EH (cell line): Measurements from ENCODE around the gene ABHD15.
A peak's percentile ranks its signal among the peaks of the same experiment; 100 is the strongest.

ENCODE experiments used
- DNase-seq: peaks from one replicate; pipeline ENCODE4 v3.0.0-alpha.2; 2015; ENCODE audit warnings: low read depth

The ABHD15 gene

DNA sequence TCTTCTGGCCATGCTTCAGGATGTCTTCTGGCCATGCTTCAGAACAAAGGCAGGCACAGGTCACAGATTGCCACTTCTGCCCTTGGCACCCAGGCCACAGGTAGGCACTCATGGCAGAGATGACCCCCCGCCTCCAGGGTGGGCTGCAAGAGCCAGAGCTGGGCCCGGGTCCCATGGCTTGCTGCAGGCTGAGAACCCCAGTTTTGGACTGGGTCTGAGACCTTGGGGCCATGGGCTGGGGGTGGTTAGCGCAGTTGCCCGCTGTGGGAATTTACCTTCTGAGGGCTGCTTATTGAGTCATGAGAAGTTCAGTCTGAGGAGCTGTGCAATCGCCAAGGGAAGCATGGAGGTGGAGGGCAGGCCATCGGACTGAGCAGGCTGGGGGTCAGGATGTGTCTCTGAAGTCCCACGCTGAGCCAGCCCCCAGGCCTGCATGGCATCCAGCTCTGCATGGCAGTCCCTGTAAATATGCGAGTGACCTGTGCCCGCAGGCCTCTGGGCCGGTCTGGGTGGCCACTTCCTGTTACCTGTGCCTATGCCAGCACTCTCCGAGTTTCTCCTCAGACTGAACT, 27.8 kb upstream of the ABHD15 start:
- DNase-seq, result no peak

DNA sequence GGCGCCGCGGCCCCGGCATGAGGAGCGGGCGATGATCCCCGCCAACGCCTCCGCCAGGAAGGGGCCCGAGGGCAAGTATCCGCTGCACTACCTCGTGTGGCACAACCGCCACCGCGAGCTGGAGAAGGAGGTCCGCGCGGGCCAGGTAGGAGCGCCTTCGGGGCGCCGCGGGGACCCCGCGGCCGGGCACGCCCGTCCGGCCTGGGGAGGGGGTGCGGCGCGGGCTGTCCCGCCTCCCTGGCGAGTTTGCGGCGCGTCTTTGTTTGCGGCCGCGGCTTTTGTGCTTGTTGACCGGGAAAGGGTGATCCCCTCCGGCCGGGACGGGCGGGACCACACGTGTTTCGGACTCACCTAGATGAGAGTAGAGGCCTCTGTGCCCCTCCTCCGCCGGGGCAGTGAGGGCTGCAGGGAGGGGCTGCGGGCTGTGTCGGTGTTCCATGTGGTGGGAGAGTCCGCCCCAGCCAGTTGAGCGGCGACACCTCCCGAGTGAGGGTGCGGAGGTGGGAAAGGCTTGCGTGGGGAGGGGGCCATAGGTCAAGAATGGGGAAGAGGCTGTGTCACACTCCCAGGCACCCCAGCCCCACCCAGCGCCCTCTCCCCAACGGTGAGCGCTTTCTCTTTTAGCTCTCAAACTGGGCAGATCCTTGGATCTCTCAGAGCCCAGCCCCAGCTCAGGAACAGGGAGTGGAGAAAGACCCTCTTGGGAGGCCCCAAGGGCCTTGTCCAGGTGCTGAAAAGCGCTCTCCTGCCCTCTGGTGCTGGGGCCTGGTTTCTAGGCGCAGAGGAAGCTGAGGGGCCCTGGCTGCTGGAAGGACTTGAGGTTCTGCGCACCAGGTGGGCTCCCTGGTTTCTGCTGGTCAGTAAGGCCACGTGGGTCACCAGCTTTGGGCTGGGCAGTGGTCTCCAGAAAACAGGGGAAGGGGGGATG, 27.0 kb upstream of the ABHD15 start:
- DNase-seq, result peak; percentile 37

DNA sequence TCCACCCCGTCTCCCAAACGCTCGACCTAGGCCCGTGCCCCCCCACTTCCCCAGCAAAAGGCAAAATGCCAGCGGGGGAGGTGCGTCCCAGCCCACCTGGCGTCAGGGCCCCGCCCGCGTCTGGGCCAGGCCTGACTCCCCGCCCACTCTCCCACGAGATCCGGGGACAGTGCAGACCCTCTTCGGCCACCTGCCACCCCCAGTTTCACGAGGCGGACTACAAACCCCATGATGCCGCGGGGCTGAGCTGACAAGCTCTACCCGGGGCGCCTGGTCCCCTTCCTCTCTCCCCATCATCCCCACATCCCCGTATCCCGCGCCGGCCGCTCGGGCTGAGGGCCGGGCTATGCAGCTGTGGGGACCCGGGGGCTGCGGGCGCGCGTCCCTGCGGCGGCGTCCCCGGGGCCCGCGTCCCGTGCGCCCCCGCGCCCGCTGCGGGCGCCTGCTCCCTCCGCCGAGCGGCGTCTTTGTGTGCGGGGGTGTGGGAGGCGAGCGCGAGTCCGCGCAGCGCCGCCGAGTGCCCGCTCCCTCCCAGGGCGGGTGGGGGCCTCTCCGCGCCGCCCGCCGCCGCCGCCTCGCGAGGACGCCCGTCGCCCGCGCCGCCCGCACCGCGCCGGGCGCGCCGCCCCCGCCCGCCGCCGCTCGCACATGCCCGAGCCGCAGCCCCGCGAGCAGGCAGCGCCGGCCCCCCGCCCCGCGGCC, 26.2 kb upstream of the ABHD15 start, which contains the start of gene ANKRD13B:
ANKRD13B (plus strand) TSS at position 283 of the 702 bp plus-strand sequence. CDS start 490 bp downstream, outside the sequence.
- peak; percentile 30 for DNase-seq

DNA sequence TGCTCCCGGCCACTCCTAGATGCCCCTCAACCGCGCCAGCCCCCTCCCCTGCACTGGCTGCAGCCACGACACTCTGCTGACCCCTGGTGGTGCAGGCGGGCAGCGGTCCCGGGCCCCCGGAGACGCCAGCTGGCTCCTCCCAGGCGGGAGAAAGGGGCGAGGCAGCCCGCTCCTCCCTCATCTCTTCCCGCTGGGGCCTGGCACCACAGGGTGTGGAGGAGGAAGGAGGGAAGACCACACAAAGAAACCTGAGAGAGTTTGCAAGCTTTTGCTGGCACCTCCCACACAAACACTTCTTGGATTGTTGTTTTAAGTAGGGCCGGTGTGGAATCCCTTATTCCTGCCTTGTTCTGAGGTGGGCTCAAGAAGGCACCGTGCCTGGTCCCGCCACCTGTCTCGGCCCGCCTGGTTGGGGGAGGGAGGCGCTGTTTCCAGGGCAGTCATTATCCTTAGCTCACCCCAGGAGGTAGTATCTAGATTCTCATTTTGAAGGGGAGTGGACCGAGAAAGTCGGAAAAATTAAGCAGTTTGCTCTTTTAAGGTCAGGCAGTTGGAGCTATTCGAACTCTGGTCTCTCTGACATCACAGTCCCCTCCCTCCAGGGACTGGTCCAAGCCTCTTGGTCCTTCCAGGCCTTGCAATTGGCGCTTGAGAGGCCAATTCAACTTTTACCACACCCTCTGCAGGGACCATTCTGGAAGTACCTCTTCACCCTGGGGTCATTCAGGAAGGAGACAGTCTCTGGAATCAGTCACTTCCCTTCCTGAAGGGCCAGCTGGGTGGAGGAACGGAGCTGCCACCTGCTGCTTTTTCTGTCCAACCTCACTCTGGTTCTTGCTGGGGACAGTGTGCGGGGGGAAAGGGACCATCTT, 25.1 kb upstream of the ABHD15 start:
- DNase-seq, result peak; percentile 79

DNA sequence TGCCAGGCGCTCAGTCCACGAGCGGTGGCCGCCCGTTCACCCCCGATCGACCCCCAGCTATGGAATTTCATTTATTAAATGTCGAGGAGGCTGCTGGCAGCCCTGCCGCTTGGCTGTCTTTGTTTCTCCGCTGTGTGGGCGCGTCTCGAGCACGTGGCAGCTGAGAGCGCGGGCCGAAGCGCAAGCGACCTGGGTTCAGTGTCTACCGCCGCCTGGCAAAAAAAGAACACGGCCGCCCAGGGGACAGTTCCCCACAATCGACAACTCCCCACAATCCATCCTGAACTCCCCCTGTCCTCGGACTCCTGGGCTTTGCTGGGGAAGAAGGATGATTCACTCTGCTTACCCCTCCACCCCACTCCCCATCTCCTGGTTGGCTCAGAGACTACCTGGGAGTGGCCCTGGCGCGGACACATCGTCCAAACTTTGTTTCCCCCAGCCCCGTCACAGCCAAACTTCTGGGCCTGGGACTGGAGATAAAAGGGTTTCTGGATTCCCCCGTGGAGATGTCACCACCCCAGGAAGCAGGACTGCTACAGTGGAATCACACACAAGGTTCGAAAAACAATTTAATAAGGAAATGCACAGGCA, 24.4 kb upstream of the ABHD15 start:
- peak; percentile 58 for DNase-seq

DNA sequence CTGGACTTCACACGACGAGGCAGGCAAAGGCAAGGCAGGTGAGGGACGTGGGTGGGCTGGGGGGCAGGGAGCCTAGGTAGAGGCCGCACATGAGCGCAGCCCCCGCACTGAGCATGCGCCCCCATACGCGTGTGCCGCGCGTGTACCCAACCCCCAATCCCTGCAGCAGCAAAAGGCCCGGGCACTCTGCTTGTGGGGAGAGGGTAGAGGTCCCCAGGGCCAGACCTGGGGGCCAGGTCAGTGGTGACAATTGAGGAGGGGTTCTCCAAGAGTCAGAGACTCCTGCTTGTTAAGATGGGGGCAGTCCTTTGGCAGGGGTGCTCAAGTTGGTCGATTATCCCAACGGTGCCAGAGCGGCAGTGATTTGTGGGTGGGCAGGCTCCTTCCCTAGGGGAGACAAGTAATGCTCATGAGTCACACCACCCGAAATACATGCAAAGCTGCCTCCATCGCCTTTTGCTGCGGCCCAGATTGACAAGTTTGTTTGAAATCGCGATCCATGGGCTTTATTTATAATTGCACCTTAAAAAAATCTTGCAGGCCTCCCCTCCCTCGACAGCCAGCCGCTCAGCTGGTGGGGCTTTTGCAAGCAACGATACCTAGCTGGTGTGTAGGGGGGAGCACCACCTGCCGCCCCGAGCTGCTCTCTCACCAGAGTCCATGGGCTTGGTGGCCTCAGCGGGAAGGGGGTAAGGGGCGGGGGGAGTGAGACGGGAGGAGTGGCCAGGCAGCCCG, 23.7 kb upstream of the ABHD15 start:
- peak; percentile 64 for DNase-seq

DNA sequence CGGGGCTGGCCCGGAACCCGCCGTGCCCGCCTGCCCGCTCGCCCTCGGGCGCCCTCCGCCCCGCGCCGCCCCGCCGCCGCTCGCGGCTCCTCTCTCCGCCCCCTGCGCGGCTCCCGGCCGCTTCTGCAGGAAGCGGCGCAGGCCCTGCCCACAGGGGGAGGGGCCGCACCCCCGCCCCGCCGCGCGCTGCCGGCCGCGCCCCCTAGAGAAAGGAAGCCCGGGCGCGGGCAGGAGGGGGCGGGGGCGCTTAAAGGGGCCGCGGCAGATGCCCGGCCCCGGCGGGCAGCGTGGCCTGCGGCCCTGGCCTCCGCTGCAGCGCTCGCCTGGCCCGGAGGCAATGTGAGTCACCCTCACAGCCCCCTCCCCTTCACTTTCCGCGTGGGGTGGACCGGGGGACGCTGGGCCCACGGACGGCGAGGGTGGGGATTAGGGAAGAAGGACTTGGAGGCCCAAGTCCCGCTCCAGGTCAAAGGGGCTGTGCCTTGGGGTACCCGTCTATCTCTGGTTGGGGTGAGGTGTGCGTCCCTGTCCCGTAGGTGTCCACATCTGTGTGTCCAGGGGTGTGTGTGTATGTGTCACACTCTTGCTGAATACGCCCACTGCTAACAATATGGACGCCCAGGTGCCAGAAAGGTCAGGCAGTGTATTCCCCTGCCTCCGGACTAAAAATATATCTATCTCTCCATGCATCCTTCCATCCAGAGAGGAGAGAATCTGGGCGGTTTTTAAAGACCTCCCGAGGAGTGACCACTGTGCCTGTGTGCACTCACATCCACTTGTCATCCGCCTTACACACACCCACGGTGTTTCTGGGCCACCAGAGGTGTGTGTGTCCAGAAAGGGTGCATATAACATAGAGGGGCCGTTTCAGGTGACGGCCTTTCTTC, 22.9 kb upstream of the ABHD15 start, which contains the start of gene GIT1:
GIT1 (minus strand) TSS at position 125 of the 887 bp plus-strand sequence. CDS start 270 bp downstream, outside the sequence.
- peak; percentile 87 for DNase-seq

DNA sequence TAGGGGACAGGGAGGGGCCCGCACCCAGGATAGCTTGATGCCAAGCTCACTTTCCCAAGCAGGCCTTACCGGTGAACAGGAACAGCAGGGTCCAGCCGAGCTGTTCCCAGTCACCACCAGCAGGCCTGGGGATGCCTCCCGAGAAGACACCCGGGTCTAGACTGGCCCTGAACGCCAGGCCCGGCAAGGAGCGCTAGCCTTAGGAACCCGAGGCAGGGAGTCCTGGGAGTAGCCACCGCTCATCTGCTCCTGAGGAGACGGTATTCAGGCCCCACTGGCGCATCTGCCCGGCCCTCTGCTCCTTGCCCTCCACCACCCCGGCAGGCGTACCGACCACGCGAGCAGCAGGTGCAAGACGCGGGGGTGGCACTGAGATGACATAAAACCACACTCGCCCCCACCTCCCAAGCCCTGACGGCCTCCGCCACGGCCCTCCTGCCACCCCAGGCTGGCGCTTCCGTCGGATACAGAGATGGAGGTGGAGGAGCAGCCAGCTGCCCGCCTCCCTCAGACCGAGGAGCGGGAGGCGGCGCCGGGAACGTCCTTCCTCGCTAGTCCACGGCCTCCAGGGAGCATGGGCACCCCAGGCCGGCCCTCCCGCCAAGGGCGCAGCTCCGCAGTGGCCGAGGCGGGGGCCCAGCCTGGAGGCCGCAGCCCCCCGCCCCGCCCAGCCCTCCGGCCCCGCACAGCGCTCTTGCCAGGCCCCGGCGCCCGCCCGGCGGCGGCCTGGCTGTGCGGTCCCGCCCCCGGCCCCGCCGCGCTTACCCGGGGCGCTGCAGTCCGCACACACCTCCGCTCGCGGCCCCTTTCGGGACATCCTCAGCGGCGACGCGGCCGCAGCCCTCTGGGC, 21.9 kb upstream of the ABHD15 start:
- DNase-seq, result peak; percentile 48

DNA sequence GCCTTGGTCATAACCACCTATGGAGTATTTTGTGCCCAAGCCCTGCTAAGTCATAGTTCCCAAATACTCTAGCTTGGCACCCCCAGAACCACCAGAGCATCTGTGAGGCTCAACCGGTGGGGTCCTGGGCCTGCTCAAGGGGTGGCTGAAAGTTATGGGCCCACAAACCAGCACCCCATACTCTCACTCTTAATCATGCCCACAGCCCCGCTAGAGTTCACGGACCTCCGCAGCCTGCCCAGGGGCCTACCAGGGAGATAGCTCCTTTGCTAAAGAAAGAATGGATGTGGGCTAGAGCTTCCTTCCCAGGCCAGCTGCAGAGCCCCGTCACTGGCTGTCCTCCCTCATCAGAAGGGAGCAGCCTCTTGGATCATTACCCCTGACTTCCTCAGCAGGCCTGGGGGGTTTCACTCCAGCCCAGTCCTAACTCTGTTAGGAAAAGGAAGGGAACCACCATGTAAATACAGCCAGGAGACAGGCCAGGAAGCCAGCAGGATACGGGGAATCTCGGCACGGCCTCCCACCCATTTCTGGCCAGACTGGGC, 21.3 kb upstream of the ABHD15 start:
- peak; percentile 37 for DNase-seq

DNA sequence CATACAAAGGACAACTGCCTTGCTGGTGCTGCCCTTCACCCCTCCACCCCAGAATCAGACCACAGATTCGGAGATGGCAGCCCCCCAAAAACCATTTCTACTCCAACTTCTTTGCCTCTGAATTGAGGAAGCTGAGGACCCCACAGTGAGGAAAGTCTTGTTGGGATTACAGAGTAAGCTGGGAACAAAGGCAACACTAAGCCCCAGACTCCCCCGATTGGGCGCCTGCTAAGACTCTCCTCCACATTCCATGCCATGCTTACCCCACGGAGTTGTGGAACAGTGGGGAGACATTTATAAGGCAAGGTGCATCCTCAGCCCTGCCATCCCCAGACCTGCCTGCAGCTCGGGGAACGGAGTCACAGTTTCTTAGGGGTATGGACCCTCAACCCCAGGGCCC, 20.8 kb upstream of the ABHD15 start:
- DNase-seq, result no peak

DNA sequence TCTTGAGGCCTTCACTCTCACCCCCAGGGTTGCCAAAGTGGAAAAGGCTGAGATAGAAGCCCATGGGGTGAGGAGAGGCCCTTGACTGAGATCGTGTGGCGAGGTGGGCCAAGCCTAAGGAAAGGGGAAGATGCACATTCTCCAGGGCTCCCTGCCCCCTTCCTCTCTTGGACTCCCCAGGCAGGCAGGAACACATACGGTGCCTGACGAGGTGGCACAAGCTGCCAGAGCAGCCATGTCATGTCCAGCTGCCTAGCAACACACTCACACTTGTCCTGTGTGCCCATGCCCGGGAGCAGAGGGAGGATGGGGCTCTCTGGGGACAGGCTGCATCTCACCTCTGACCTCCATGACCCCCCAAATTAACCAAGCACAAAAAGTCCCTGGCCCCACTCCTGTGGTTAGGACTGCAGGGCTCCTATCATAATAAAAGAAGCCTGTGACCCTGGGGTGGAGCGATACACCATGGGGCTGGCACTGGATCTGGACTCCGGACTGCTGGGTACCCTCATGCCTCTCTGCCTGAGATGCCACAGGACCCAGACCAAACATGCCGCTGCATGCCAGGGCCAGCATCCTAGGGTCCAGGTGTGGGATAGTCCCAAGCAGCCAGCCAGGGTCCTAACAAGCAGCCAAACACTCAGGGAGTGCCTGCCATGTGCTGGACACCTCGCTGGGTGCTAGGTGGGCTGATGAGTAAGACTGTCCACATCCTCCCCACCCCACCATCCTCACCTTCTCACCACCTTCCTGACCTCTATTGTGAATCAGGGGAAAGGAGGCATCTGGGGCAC, 20.0 kb upstream of the ABHD15 start:
- no peak for DNase-seq

DNA sequence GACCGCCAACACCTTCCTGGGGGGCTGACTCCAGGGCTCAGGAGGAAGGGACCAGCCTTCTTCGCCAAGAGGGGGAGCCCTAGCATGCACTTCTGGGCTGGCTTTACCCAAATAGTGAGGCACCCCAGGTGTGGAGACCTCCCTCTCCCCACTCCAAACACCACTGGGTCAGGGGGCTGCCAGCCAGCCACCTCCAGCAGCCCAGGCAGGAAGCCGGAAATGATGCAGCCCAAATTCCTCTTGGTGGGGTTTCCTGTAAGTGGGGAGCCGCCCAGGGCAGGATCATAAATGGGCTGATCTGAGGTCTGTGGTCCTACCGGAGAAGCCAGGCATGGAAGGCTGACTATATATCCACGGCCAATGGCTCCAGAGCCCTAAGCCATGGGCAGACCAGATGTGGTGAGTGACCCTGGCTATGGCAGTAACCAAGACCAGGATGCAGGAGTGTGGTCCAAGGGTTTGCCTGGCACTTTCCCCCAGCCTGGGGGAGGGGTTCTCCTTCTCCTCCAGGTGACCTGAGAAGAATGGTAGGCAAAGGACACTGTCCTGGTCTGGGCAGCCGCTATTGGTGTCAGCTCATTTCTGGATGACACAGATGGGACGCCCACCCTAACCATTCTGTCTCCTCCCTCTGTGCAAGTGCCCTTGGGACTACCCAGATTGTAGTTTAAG, 18.4 kb upstream of the ABHD15 start:
- DNase-seq, result peak; percentile 31

DNA sequence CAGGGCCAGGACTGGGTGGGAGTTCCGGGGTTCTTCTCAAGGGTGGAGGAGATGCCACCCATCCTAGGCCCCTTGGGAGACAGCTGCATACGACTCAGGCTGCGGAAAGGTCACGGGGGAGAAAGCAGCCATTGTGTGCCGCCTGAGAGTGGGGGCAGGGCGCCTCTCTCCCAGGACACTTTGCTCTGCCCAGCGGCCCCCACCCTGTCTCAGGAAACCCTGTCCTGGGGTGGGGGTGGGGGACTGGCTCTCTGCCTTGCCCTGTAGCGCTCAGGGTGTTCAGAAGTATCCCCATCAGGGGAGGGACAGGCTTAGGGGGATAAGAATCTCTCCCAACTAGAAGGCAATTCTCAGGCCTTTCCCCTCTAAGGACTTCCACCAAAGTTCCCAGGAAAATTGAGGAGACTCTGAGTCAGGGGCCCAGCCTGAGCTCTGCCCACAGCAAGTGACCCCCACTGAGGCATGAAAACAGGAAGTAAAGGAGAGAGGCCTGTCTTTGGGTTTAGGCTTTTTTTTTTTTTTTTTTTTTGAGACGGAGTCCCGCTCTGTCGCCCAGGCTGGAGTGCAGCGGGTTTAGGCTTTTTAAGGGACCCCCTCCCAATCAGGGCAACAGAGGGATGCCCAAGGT, 17.7 kb upstream of the ABHD15 start:
- no peak for DNase-seq

DNA sequence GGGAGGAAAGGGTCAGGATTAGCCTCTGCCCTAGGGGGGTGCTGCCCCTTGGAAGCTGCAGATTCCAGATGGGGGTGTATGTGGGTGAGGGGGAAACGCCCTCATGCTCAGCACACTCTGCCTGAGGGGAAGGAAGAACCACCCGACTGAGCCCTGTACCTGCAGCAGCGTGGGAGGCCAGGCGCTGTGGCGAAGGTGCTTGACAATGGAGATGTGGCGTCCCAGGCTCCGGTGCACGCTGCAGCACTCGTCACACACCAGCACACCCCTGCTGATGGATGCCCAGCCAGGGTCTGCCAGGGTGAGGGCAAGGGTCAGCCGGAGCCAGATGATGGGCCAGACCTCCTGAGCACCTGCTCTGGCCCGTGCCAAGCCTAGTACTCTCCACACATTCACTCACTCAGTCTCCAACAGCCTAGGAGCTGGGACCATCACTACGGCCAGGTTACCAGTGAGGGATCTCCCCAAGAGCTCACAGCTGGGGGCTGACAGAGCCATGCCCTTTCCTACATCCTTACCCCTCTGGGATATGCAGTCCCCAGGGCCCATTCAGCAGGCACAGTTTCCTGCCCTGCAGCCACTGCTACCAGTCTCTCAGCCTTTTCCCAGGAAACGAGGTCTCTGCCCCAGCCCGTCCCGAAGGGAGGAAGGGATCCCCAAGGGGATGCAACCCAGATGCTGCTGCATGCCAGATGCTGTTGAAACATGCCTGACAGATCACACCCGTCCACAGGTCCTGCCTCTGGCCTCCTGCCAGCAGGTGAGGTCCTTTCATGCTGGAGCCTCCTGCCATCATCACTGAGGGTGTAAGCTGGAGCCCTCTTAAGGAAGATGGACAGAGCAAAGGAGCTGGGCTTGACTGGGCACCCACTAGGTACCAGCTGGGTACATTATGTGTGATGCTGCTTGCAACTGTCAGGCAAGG, 16.7 kb upstream of the ABHD15 start:
- DNase-seq, result no peak

DNA sequence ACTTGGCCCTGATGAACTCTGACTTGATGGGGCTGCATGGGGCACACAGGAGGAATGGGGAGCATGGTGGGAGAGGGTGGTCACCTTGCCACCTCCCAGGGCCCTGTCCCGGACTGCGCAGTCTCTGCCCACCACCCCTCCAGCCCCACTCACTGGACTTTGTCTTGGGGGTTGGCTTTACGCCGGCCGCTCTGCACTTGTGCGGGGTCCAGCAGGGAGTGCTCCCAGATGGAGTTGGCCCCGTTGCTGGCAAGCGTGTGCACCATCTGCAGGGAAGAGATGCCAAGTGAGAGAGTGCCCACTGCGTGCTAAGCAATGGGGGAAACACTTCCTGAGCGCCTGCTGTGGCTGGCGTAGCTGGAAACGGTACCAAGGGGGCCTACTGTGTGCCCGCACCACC, 15.9 kb upstream of the ABHD15 start:
- DNase-seq, result no peak
